Osteocyte (in vitro differentiated cells): ENCODE measurements around the gene EDNRA. TPM values are rescaled to one million over a fixed set of nuclear protein-coding genes. Genes with fewer than 3 reads are reported as not detected.

Experiments
- DNase-seq: peaks from one replicate; pipeline ENCODE4 v3.0.0; 2021; ENCODE audit warnings: mixed read lengths; ENCODE audit not compliant: unreplicated experiment; ENCODE audit errors: extremely low spot score
- H3K27ac Mint-ChIP-seq: one replicate; pipeline ENCODE4 v1.8.0; 2021; ENCODE audit warnings: mild to moderate bottlenecking, mixed read lengths; ENCODE audit not compliant: unreplicated experiment
- H3K27me3 Mint-ChIP-seq: one replicate; pipeline ENCODE4 v1.8.0; 2021; ENCODE audit warnings: mixed read lengths; ENCODE audit not compliant: unreplicated experiment
- H3K36me3 Mint-ChIP-seq: one replicate; pipeline ENCODE4 v1.8.0; 2021; ENCODE audit warnings: mixed read lengths; ENCODE audit not compliant: unreplicated experiment
- H3K4me1 Mint-ChIP-seq: one replicate; pipeline ENCODE4 v1.8.0; 2021; ENCODE audit warnings: mixed read lengths; ENCODE audit not compliant: unreplicated experiment
- H3K4me3 Mint-ChIP-seq: one replicate; pipeline ENCODE4 v1.8.0; 2021; ENCODE audit warnings: mild to moderate bottlenecking, moderate library complexity, mixed read lengths; ENCODE audit not compliant: unreplicated experiment
- H3K9me3 Mint-ChIP-seq: one replicate; pipeline ENCODE4 v1.8.0; 2021; ENCODE audit warnings: mixed read lengths; ENCODE audit not compliant: unreplicated experiment
- CTCF ChIP-seq: fragments of 200-600 bp; sonication (generic); IDR thresholded peaks from 2 replicates; pipeline ENCODE4 v1.5.0; 2021; ENCODE audit warnings: antibody characterized with exemption, mild to moderate bottlenecking, moderate library complexity
- total RNA-seq: library from RNA; stranded (reverse); gene quantifications from 2 replicates; pipeline ENCODE4 v1.2.1, GENCODE V29; 2021

The EDNRA gene
- total RNA-seq, 1 donor from 2014 or later: 181 TPM

GRCh38 chr4:147587041-147587440 lies 106.1 kb downstream of the EDNRA start:
- Mint-ChIP-seq H3K9me3 (peaks cover 11% of the 10 kb centered on the region), H3K36me3 (peaks cover 11% of the 10 kb centered on the region), H3K27me3 (no peaks in the 10 kb centered on the region), H3K4me1 (peaks cover 58% of the 10 kb centered on the region), H3K4me3 (no peak overlapping the region), H3K27ac (peak overlapping the region; percentile 7)
- no peak for TF ChIP-seq CTCF
- DNase-seq: no peak

DNA sequence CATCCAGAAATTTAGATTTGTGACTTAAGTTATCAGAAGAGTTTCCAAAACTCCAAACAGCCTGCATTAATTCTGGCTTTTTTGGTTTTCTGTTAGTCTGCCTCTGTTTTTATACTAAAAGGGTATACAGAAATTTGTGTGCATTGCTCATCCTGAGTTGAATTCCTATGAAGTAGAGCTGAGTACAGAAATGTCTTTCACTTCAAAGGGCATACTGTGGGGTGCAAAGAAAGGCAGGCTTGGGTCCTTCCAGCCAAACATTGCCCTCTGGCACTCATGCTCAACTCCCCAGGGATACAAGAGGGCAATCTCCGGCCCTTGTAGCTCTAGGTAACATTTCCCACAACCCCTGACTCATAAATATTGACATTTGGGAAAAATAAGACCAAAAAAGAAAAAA lies 108.7 kb downstream of the EDNRA start:
- peaks cover 5% of the 10 kb centered on the region for H3K36me3 Mint-ChIP-seq
- DNase-seq: no peak
- H3K9me3 Mint-ChIP-seq: peaks cover 6% of the 10 kb centered on the region
- peaks cover 48% of the 10 kb centered on the region for H3K4me1 Mint-ChIP-seq
- TF ChIP-seq CTCF: no peak
- H3K4me3 Mint-ChIP-seq: peak overlapping the region; percentile 47
- H3K27ac Mint-ChIP-seq: peak overlapping the region; percentile 87
- H3K27me3 Mint-ChIP-seq: no peaks in the 10 kb centered on the region

GRCh38 chr4:147590249-147590920 lies 109.5 kb downstream of the EDNRA start:
- H3K9me3 Mint-ChIP-seq: peaks cover 2% of the 10 kb centered on the region
- H3K4me1 Mint-ChIP-seq: peaks cover 48% of the 10 kb centered on the region
- peak; percentile 89 for DNase-seq
- no peaks in the 10 kb centered on the region for H3K27me3 Mint-ChIP-seq
- peaks cover 2% of the 10 kb centered on the region for H3K36me3 Mint-ChIP-seq
- peak overlapping the region; percentile 87 for H3K27ac Mint-ChIP-seq
- peak overlapping the region; percentile 7 for H3K4me3 Mint-ChIP-seq
- peak; percentile 87 for TF ChIP-seq CTCF

DNA sequence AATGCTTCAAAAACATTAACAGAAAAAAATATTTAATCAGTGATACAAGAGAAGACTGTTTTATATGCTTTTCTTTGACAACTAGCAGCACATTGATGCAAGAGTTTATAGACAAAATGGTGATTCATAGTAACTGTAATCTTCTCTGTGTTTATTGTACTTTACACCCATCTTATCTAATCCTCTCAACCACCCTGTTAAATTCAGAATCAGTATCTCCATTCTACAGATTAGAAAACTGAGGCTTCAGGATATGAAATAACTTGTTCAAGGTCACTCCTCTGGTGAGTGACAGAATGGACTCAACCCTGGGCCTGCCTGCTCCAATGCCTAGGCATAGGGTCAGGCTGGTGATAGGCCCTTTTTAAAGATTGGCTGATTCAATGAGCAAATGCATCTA lies 110.2 kb downstream of the EDNRA start:
- H3K4me1 Mint-ChIP-seq: peaks cover 42% of the 10 kb centered on the region
- DNase-seq: no peak
- TF ChIP-seq CTCF: no peak
- H3K9me3 Mint-ChIP-seq: no peaks in the 10 kb centered on the region
- no peaks in the 10 kb centered on the region for H3K36me3 Mint-ChIP-seq
- H3K4me3 Mint-ChIP-seq: no peak overlapping the region
- peak overlapping the region; percentile 87 for H3K27ac Mint-ChIP-seq
- no peaks in the 10 kb centered on the region for H3K27me3 Mint-ChIP-seq

- Mint-ChIP-seq H3K27me3 (no peaks in the 10 kb centered on the region), H3K36me3 (no peaks in the 10 kb centered on the region), H3K27ac (no peak overlapping the region), H3K4me1 (peaks cover 29% of the 10 kb centered on the region), H3K9me3 (no peaks in the 10 kb centered on the region), H3K4me3 (no peak overlapping the region)
- DNase-seq: no peak
- no peak for TF ChIP-seq CTCF
These were observed 113.2 kb downstream of the EDNRA start for GRCh38 chr4:147594107-147594506.

Other genes with a start within 250 kb of the EDNRA start
- 39.7 and 45.5 TPM in 2 replicates for gene TMEM184C, start 136.3 kb downstream of the EDNRA start, total RNA-seq
- 9.5 and 9.6 TPM in 2 replicates for gene PRMT9, start 203.1 kb downstream of the EDNRA start, total RNA-seq